Type B pancreatic cell (in vitro differentiated cells): ENCODE data around the gene FOSL1. TPM values are rescaled to one million over a fixed set of nuclear protein-coding genes. Genes with fewer than 3 reads are reported as not detected.
A peak's percentile ranks its signal among the peaks of the same experiment; 100 is the strongest.

ENCODE experiments used
- DNase-seq: peaks from one replicate; pipeline ENCODE4 v3.0.0; 2021; ENCODE audit warnings: mixed read lengths; ENCODE audit not compliant: unreplicated experiment; ENCODE audit errors: extremely low spot score
- H3K27ac Mint-ChIP-seq: 2 replicates; pipeline ENCODE4 v1.8.0; 2021; ENCODE audit warnings: mild to moderate bottlenecking, mixed read lengths
- H3K27me3 Mint-ChIP-seq: 2 replicates; pipeline ENCODE4 v1.8.0; 2021; ENCODE audit warnings: mixed read lengths
- H3K36me3 Mint-ChIP-seq: 2 replicates; pipeline ENCODE4 v1.8.0; 2021; ENCODE audit warnings: mixed read lengths
- H3K4me1 Mint-ChIP-seq: one replicate; pipeline ENCODE4 v1.8.0; 2021; ENCODE audit warnings: mixed read lengths; ENCODE audit not compliant: unreplicated experiment
- H3K4me3 Mint-ChIP-seq: 2 replicates; pipeline ENCODE4 v1.8.0; 2021; ENCODE audit warnings: mild to moderate bottlenecking, mixed read lengths
- H3K9me3 Mint-ChIP-seq: 2 replicates; pipeline ENCODE4 v1.8.0; 2021; ENCODE audit warnings: mixed read lengths
- total RNA-seq: library from RNA; stranded (reverse); gene quantifications from 2 replicates; pipeline ENCODE4 v1.2.1, GENCODE V29; 2021; ENCODE audit warnings: low replicate concordance
- TF ChIP-seq, protein P1 (sequence below): fragments of 200-600 bp; sonication (generic); conservative IDR thresholded peaks from 2 replicates; pipeline ENCODE4 v1.5.0; 2021; ENCODE audit warnings: antibody characterized with exemption, mild to moderate bottlenecking

Gene FOSL1
- total RNA-seq, 1 donor from 2014 or later = 2.1 TPM

DNA sequence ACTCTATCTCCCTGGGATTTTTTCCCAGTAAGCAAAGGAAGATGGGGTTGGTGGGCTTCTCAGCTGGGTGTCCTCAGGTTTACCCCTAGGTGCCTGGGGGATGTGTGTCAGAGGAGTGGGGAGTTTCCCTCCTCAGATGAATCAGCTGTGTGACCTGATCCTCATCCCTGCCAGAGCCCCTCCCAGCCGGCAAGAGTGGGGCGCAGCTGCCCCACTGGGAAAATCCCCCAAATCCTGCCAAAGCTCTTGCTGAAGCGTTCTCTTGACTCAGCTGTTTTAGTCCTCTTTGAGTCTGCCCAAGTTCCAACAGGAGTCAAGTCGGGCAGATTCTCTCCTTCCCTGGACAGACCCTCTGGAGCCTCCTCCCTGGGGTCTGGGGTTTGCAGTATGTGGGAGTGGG lies 12.7 kb upstream of the FOSL1 start:
- Mint-ChIP-seq H3K27ac (no peak overlapping the region), H3K36me3 (no peaks in the 10 kb centered on the region), H3K27me3 (peaks cover 16% of the 10 kb centered on the region), H3K4me3 (no peak overlapping the region), H3K4me1 (peaks cover 16% of the 10 kb centered on the region), H3K9me3 (no peaks in the 10 kb centered on the region)
- DNase-seq = no peak
- TF ChIP-seq, protein P1, sequence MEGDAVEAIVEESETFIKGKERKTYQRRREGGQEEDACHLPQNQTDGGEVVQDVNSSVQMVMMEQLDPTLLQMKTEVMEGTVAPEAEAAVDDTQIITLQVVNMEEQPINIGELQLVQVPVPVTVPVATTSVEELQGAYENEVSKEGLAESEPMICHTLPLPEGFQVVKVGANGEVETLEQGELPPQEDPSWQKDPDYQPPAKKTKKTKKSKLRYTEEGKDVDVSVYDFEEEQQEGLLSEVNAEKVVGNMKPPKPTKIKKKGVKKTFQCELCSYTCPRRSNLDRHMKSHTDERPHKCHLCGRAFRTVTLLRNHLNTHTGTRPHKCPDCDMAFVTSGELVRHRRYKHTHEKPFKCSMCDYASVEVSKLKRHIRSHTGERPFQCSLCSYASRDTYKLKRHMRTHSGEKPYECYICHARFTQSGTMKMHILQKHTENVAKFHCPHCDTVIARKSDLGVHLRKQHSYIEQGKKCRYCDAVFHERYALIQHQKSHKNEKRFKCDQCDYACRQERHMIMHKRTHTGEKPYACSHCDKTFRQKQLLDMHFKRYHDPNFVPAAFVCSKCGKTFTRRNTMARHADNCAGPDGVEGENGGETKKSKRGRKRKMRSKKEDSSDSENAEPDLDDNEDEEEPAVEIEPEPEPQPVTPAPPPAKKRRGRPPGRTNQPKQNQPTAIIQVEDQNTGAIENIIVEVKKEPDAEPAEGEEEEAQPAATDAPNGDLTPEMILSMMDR = no peak

GRCh38 chr11:65911682-65912568 lies 11.7 kb upstream of the FOSL1 start:
- Mint-ChIP-seq H3K27me3 (peaks cover 25% of the 10 kb centered on the region), H3K4me1 (peaks cover 12% of the 10 kb centered on the region), H3K36me3 (no peaks in the 10 kb centered on the region), H3K27ac (no peak overlapping the region), H3K9me3 (no peaks in the 10 kb centered on the region), H3K4me3 (no peak overlapping the region)
- DNase-seq = no peak
- TF ChIP-seq, protein P1 = peak; percentile 49

DNA sequence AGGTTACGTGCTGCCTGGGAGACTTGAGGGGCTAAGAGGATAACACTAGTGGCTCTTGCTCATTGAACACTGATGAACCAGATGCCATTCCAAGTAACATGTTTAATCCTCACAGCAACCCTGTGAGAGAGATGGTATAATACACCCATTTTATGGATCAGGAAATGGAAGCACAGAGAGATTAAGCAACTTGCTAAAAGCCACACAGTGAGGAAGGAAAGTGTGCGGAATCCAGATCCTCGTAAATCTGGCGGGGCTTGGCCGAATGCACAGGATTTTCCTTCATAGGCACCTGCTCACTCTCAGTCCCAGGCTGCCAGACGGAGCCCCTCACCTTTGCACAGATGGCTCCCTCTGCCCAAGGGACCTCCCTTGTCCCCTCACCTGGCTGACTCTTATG lies 7.7 kb upstream of the FOSL1 start:
- TF ChIP-seq, protein P1 = no peak
- H3K36me3 Mint-ChIP-seq = no peaks in the 10 kb centered on the region
- no peaks in the 10 kb centered on the region for H3K9me3 Mint-ChIP-seq
- H3K4me3 Mint-ChIP-seq = no peak overlapping the region
- H3K27me3 Mint-ChIP-seq = peaks cover 48% of the 10 kb centered on the region
- DNase-seq = no peak
- no peak overlapping the region for H3K27ac Mint-ChIP-seq
- no peaks in the 10 kb centered on the region for H3K4me1 Mint-ChIP-seq

DNA sequence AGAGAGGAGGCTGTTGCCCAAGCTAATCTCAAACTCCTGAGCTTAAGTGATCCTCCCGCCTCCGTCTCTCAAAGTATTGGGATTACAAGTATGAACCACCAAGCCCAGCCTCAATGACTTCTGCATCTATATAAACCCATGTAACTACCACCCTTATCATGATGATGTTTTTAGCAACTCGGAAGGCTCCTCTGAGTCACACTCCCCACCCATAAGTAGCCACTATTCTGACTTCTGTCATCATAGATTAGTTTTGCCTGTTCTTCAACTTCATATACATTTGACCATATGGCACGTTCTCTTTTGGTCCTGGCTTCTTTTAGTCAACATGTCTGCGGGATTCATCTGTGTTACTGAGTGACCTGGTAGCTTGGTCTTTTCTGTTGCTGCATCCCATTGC lies 6.4 kb upstream of the FOSL1 start:
- Mint-ChIP-seq H3K4me3 (no peak overlapping the region), H3K9me3 (no peaks in the 10 kb centered on the region), H3K4me1 (no peaks in the 10 kb centered on the region), H3K27me3 (peaks cover 61% of the 10 kb centered on the region), H3K27ac (no peak overlapping the region), H3K36me3 (no peaks in the 10 kb centered on the region)
- TF ChIP-seq, protein P1 = no peak
- DNase-seq = no peak

- Mint-ChIP-seq H3K4me3 (no peak overlapping the region), H3K27ac (no peak overlapping the region), H3K36me3 (no peaks in the 10 kb centered on the region), H3K27me3 (peaks cover 68% of the 10 kb centered on the region), H3K9me3 (no peaks in the 10 kb centered on the region), H3K4me1 (no peaks in the 10 kb centered on the region)
- TF ChIP-seq, protein P1 = no peak
- DNase-seq = no peak
Measured at GRCh38 chr11:65903715-65904114, 3.5 kb upstream of the FOSL1 start.
